HG03460 (cell line): ENCODE data around the gene NIPSNAP3A.

ENCODE experiments used
- ATAC-seq: cut with Tn5 transposase; IDR thresholded peaks from one replicate; pipeline ENCODE4 v1.9.1; 2021; ENCODE audit not compliant: unreplicated experiment

The NIPSNAP3A gene

GRCh38 chr9:104802906-104803305 is 55.4 kb downstream of the NIPSNAP3A start:
- ATAC-seq, result no peak

- no peak for ATAC-seq
These were observed 58.0 kb downstream of the NIPSNAP3A start for GRCh38 chr9:104805441-104805840.

- ATAC-seq, result no peak
These were observed 60.6 kb downstream of the NIPSNAP3A start for GRCh38 chr9:104808035-104808614.
